Stomach (tissue), 9 donors: ENCODE data around the gene HK3. TPM values are rescaled to one million over a fixed set of nuclear protein-coding genes. Genes with fewer than 3 reads are reported as not detected.

ENCODE experiments used
- DNase-seq, 2 donors: peaks; one replicate each; pipeline versions ENCODE4 v3.0.0 to v3.0.0-alpha.2; 2013 to 2019
- H3K27ac ChIP-seq, 5 donors: fragments of 200-600 bp in 4 of 5; sonication (generic) in 4 of 5; one replicate each; pipeline ENCODE4 v1.5.1; 2013 to 2019; ENCODE audit warnings: mild to moderate bottlenecking in 1 of 5, moderate library complexity in 1 of 5
- H3K27me3 ChIP-seq, 3 donors: fragments of 200-600 bp; sonication (generic); one replicate each; pipeline ENCODE4 v1.5.1; 2017 to 2019; ENCODE audit warnings: mixed run types in 1 of 3
- H3K36me3 ChIP-seq, 4 donors: fragments of 200-600 bp; sonication (generic); 1 replicate in 3 of 4; 2 replicates in 1 of 4; pipeline ENCODE4 v1.5.1; 2016 to 2019
- H3K4me1 ChIP-seq, 4 donors: fragments of 200-600 bp; sonication (generic); one replicate each; pipeline ENCODE4 v1.5.1; 2016 to 2019
- H3K4me3 ChIP-seq, 4 donors: fragments of 200-600 bp; sonication (generic) in 3 of 4; one replicate each; pipeline ENCODE4 v1.5.1; 2016 to 2019; ENCODE audit warnings: mild to moderate bottlenecking in 1 of 4
- H3K9me3 ChIP-seq, 4 donors: fragments of 200-600 bp; sonication (generic); one replicate each; pipeline ENCODE4 v1.5.1; 2016 to 2019
- CTCF ChIP-seq, 7 experiments: fragments of 450-650 bp in 4 of 7; fragments of 200-600 bp in 3 of 7; sonication (generic) in 3 of 7; IDR thresholded peaks; one replicate each; pipeline ENCODE4 v1.5.1; 2016 to 2019; ENCODE audit warnings: antibody characterized with exemption in 7 of 7, control low read depth in 2 of 7, mild to moderate bottlenecking in 1 of 7
- EP300 ChIP-seq: sonication (generic); formaldehyde crosslinking; IDR thresholded peaks from one replicate; pipeline ENCODE4 v1.6.1; 2017; ENCODE audit warnings: antibody characterized with exemption
- POLR2A ChIP-seq, 4 donors: fragments of 450-650 bp; IDR thresholded peaks; one replicate each; pipeline ENCODE4 v1.6.1; 2016; ENCODE audit warnings: antibody characterized with exemption in 4 of 4, control low read depth in 2 of 4, mild to moderate bottlenecking in 1 of 4, moderate library complexity in 1 of 4
- POLR2AphosphoS5 ChIP-seq, 3 donors: sonication (generic); formaldehyde crosslinking; IDR thresholded peaks; one replicate each; pipeline ENCODE4 v1.6.1; 2016; ENCODE audit warnings: antibody characterized with exemption in 3 of 3
- WGBS, 5 donors: extraction: QIAGEN DNeasy Blood & Tissue Kit in 3 of 5; methylation state at CpG; one replicate each; pipeline versions ENCODE4 v1.1.5 to v1.1.7; 2013 to 2018; 5-methylcytosine and 5-hydroxymethylcytosine counted together
- intact Hi-C: fragments of 100-400 bp; cut with DNase I; formaldehyde crosslinking; loops from one replicate; pipeline ENCODE4 v1.15.1; 2023; ENCODE audit warnings: low total_unique reads
- polyA plus RNA-seq, 3 donors: library from polyadenylated mRNA; stranded (reverse); fragments of 200-250 nt; gene quantifications; one replicate each; pipeline ENCODE4 v1.2.3, GENCODE V29; 2013
- total RNA-seq, 5 donors: library from RNA; depleted of rRNA; stranded (reverse); fragments of >200 nt; gene quantifications; one replicate each; pipeline versions ENCODE4 v1.1.0 to v1.2.3, GENCODE V29; 2014 to 2016
- donor health status: healthy with polysubstance abuse.
- donor health status: Bipolar disorder and iron deficiency.
- donor health status: healthy.

The HK3 gene
- total and polyA plus RNA-seq, 8 donors: 1.6 to 145 (median 4.2) TPM; not detected in 2

- intact Hi-C loops: no loop called here
- Histone ChIP-seq H3K4me1 (no peaks in the 10 kb centered on the region), H3K27me3 (peaks cover 0 to 88% (median 71%) of the 10 kb centered on the region in 3 donors), H3K36me3 (no peaks in the 10 kb centered on the region), H3K4me3 (no peak overlapping the region), H3K27ac (no peak overlapping the region), H3K9me3 (no peaks in the 10 kb centered on the region)
- no peak for TF ChIP-seq CTCF (IDR thresholded peaks at IDR 0.05)
- TF ChIP-seq POLR2AphosphoS5 (IDR thresholded peaks at IDR 0.05): no peak
- TF ChIP-seq POLR2A (IDR thresholded peaks at IDR 0.05): no peak
- 13 to 19% (median 19%) methylated on average over 14 to 15 of the region's 15 CpGs for WGBS, 5 donors
- DNase-seq: no peak
Measured at GRCh38 chr5:176863041-176863764, 35.9 kb downstream of the HK3 start.

- 53 to 64% (median 58%) methylated on average over 18 to 28 of the region's 28 CpGs for WGBS, 5 donors
- H3K27me3 ChIP-seq: peaks cover 0 to 88% (median 71%) of the 10 kb centered on the region in 3 donors
- no peaks in the 10 kb centered on the region for H3K4me1 ChIP-seq
- no peak overlapping the region for H3K27ac ChIP-seq
- H3K4me3 ChIP-seq: no peak overlapping the region
- intact Hi-C loops: no loop called here
- DNase-seq: no peak
- H3K9me3 ChIP-seq: no peaks in the 10 kb centered on the region
- H3K36me3 ChIP-seq: no peaks in the 10 kb centered on the region
- TF ChIP-seq POLR2A (IDR thresholded peaks at IDR 0.05) (no peak), CTCF (IDR thresholded peaks at IDR 0.05) (no peak), EP300 (no peak), POLR2AphosphoS5 (IDR thresholded peaks at IDR 0.05) (no peak)
Measured at GRCh38 chr5:176862330-176862995, 36.7 kb downstream of the HK3 start.

- no peaks in the 10 kb centered on the region for H3K36me3 ChIP-seq
- 75 to 87% (median 83%) methylated on average over 7 to 11 of the region's 11 CpGs for WGBS, 5 donors
- no peaks in the 10 kb centered on the region for H3K9me3 ChIP-seq
- peaks cover 0 to 88% (median 59%) of the 10 kb centered on the region in 3 donors for H3K27me3 ChIP-seq
- DNase-seq: no peak
- no peak overlapping the region for H3K27ac ChIP-seq
- no peak for TF ChIP-seq CTCF (IDR thresholded peaks at IDR 0.05)
- TF ChIP-seq EP300: no peak
- no peak for TF ChIP-seq POLR2AphosphoS5 (IDR thresholded peaks at IDR 0.05)
- no peak for TF ChIP-seq POLR2A (IDR thresholded peaks at IDR 0.05)
- H3K4me1 ChIP-seq: no peaks in the 10 kb centered on the region
- H3K4me3 ChIP-seq: no peak overlapping the region
- intact Hi-C loops: no loop called here
Measured at GRCh38 chr5:176861276-176861675, 37.9 kb downstream of the HK3 start.

- no peak overlapping the region for H3K27ac ChIP-seq
- intact Hi-C loops: no loop called here
- no peaks in the 10 kb centered on the region for H3K4me1 ChIP-seq
- 70 to 79% (median 73%) methylated on average over 11 of the region's 11 CpGs for WGBS, 5 donors
- DNase-seq: no peak
- H3K27me3 ChIP-seq: peaks cover 0 to 88% (median 59%) of the 10 kb centered on the region in 3 donors
- no peak overlapping the region for H3K4me3 ChIP-seq
- TF ChIP-seq EP300 (no peak), POLR2A (IDR thresholded peaks at IDR 0.05) (no peak), CTCF (IDR thresholded peaks at IDR 0.05) (no peak), POLR2AphosphoS5 (IDR thresholded peaks at IDR 0.05) (no peak)
- H3K9me3 ChIP-seq: no peaks in the 10 kb centered on the region
- no peaks in the 10 kb centered on the region for H3K36me3 ChIP-seq
Measured at GRCh38 chr5:176860381-176860780, 38.8 kb downstream of the HK3 start.
